GM21786 (cell line): ENCODE data around the gene PHACTR1.
"Not testable (repeated sequence)": the region's sequence is repeated elsewhere in the genome, so short reads cannot be mapped to it uniquely, and the experiment has no call there.

Experiments used
- ATAC-seq: cut with Tn5 transposase; IDR thresholded peaks from one replicate; pipeline ENCODE4 v1.9.1; 2021; ENCODE audit not compliant: unreplicated experiment

PHACTR1 gene

DNA sequence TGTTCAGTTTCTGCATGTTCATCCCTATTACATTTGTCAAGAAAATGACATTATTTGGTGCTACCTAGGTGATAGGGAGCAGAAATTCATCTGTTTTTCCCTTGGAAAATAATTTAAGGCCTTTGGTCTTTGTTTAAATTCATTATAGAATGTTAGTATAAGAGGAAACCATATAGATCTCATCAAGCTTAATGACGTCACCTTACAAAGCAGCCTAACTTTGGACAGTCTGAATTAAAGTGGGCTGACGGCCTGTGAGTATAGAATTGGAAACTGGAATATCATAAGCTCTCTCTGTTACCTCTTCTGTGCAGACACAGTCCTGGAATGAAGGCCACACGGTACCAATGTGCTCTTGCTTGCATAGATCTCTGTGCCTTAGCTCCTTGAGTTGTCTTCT, 503.7 kb downstream of the PHACTR1 start:
- ATAC-seq, result no peak

DNA sequence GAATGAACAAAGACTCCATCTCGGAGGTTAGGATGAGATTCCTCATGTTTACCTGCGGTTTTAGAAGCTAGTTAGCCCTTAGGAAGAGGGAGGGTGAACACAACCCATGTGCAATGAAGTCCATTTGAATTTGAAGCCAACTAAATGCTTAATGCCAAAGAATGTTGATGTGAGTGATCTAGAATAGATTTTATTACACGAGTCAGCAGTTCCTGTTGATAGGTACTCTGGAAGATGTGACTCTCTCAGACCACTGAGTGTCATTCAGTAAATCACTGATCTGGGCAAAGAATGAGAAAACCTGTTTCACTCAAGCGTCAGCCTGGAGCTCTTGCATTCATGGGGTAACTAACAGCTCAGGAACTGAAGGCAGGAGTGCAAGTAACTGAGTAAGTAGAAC, 505.5 kb downstream of the PHACTR1 start:
- no peak for ATAC-seq

DNA sequence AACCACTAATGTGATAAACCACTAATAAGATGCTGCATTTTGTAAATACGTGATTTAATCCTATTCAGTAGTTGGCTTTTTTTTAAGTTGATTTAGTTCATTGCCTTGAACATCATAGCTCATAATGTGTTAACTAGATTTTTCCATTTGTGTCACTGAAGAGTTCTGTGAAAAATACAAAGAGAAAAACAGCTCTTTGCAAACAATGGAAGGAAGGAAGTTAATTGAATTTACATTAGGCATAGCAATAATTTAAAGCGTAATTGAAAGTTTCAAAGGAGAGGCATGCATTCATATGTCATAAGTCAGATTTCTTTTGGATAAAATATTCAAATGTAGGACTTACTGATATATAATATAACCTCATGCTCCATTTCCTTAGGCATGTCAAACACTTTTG, 509.5 kb downstream of the PHACTR1 start:
- ATAC-seq, result no peak

DNA sequence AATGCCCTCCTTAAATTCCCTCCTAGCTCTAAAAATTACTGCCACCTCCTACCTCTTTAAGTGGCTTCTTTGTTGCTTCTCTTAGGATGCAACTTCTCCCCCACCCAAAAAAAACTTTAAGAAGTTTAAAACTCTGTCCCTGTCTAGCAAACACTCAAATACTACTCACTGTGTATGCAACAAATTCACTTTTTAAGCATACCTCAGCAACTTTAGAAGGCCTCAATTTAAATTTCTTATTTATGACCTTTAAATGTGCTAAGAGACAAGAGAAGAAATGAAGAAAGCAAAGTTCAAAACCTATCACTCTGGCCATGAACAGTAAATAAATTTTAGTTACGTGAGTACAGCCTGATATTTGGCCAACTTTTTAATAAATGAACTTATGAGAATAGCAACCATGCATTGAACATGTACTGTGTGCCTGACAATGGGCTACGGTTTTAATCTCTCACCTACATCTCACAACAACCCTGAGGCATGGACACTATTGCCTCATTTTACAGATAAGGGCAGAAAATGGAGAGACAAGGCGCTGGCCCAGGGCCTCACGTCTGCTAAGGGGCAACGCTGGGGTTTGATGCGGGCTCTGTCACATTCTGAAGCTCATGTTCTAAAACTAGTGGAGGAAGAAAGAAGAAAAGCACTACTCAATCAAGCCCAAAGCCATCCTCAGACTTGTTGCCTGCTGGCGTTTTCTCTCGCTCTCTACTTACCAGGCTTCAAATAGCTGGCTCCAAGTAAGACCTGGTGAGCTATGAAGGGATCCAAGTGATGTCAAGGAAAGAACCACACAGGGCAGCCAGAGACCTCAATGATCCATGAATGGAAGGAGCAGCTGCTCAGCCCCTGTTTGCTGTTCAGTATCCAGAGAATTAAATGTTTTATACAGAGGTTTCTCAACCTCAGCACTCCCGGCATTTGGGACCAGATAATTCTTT, 512.0 kb downstream of the PHACTR1 start:
- ATAC-seq, result no peak

DNA sequence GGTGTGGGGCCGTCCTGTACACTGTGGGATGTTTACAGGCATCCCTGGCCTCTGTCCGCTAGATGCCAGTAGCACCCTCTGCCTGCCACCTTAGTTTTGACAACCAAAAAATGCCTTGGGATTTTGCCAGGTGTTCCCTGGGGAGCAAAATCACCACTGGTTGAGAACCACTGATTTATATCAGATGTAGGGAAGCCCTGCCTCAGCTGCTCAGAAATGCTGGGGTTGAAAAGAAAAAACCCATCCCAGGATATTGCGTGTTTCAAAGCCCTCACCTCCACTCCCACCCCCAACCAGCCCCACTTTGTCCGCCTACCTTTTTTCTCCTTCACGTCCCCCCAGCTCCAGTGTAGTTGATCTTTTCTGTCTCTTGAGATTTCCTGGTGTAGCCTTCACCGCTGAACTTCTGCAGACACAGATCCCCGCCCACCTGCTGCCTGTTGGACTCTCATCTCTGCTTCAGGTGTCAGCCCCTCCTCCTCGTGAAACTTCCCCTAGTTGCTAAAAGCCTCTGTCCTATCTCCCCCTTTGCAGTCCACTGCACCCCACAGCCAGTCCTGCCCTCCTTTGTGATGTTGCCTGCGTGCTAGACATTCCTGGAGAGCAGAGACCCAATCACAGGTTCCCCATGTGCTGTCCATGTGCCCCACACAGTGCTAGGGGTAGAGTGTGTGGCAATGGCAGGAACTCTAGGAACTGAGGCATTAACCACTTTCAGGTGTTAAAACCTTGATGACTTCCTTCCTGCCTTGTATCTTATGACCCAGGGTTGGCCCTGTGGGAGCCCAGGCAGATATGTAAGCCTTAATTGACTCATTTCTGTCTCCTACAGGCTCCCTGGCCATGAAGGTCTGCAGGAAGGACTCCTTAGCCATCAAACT, 512.9 kb downstream of the PHACTR1 start:
- ATAC-seq, result peak; percentile 95

DNA sequence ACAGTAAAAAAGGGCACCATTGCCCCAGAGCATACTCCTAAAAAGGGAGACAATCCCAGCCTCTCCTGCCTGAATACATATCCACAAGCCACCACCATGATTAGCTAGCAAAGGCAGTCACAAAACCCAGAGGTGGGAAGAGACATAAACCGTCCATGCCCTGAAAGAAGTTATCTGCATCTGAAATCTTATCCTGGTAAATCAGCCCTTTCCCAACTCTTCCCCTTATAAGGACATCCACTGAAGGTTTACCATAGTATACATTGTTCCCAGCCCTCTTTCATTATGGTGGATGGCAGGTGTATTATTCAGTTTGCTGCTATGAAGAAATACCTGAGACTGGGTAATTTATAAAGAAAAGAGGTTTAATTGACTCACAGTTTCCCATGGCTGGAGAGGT, 516.5 kb downstream of the PHACTR1 start:
- ATAC-seq, result no peak

DNA sequence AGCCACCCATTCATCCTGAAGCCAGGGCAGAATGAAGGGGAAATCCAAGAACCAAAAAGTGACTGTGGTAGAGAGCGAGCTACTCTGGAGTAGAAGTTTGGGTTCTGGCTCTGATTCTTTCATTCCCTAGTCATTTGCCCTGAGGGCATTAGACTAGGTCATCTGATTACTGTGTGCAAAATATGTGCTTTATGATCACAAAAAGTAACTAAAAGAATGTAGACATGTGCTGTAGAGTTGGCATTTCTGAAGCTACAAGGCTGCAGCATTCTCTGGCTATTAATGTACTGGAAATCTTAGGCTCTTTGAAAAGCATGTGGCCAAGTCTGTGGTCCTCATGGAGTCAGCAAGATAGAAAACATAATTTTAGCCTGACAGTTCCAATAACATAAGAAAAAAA, 517.6 kb downstream of the PHACTR1 start:
- no peak for ATAC-seq

DNA sequence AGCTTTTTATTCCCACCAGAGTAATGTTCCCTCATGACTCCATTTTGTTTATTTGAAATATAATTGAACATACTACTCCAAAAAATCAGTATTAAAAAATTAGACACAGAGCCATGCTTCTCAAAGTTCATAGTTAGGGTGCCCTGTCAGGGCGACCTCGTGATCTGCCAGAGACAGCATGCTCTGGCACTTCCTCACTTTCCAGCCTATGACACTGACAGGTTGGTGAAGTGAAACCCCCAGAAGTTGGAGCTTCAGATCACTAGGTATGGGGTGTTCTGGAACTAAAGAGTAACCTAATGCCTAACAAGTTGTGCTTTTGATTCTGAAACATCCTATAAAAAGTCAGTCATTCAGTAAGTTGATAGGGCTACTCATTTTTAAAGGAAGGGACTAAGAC, 518.8 kb downstream of the PHACTR1 start:
- no peak for ATAC-seq

DNA sequence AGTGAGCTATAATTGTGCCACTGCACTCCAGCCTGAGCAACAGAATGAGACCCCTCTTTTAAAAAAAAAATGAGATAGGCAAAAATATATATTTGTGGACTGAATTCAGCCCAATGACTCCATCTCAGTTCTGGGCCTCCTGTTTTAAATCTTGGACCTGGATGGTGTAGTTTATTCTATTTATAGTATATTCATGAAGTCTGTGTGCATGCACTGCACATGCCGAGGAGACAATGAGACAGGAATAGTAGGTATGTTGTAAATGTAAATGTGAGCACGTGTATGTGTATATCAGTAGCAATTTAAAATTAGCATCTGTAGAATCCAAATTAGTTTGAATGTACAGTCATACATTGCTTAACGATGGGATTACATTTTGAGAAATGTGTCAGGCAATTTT, 520.8 kb downstream of the PHACTR1 start:
- ATAC-seq, result no peak

DNA sequence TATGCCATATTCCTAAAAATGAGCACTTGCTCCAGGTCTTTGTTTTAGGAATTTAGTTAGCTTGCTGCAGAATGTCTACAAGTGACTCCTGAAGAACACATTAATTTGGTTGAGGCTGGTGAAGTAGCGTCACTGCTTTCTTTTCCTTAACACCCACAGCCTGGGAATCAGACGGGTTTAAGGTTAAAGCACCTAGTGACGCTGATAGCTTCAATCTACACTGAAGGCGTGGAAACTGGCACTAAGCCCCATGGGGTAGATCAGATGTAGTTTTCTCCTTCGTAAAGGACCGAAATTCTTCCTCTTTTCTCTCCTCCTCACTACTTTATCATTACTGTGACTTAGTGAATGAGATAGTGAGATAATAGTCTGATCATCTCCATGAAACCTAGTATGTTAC, 521.5 kb downstream of the PHACTR1 start:
- no peak for ATAC-seq

DNA sequence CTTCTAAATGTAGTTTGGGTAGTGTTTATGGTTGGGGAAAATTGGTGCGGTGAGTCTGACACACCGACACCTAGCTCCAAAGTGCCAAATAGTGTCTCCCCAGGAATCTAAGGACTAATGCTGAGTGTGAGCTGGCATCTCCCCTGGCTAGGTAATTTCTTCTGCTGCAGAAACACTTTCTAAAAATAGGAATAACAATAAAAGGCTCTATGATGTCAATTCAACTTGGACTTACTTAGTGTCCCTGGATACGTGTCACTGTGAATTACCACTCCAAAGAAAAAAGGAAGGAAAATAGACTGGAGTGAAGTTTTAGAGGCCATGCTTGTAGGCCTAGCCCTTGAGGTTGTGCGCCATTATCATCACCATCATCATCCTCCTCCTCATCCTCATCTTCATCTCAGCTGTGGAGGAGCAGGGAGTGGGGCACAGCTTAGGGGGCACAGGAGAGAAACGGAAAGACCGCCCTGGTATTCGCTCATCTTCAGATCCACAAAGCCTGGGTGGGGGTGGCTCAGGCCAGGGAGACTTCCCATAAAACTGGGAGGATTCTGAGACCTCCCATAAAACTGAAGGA, 522.2 kb downstream of the PHACTR1 start:
- no peak for ATAC-seq

DNA sequence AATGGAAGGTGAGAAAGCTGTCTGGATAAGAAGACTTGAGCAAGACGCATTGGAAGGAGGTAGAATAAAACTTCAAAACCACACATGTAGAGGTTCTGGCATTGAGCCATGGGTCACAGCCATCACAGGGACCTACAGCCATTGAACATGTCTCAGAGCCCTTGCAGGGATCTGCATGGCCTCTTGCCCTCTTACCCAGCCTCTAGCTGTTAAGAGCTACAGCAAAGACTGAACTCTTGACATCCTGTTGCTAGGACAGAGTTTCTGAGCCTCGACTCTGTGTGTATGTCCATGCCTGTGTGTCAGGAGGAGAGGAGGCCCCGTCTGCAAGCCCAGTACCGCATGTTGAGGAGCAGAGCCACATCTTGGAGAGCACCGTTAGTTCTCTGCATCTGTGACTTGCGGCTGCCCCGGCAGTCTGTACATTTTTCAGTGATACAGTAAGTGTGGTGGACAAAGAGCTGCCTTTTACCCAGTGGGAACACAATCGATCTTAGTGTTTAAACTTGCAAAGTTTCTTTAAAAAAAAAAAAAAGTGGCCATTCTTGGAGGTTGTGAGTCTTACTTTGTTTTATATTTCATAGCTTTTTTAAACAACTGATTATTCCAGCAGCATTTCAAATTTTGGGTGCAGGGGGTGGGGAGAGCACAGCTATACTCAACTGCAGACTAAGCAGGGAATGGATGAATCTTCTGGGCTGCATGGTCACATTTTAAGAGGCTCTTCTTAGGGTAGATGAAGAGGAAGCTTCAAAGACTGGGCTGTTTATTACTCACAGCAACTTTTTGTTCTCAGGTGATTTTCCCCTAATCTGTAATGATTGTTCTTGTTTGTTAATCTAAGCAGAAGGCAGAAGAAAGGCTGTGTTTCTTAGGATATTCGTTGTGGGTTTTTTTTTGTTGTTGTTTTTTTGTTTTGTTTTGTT, 523.2 kb downstream of the PHACTR1 start:
- no peak for ATAC-seq

DNA sequence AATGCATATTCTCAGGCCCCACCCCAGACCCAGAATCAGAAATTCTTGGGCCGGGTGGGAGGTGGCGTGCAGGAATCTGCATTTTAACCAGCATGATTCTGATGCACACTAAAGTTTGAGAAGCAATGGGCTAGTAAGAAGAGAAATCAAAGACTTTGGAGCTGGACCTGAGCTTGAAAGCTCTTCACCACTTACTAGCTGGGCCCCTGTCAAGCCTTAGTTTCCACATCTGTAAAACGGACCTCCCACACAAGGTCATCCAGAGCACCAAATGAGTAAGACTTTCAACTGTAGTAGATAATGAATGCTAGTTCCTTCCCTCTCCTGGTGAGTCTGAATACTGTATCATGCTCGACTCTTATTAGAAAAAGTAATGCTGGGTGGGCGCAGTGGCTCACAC, 524.8 kb downstream of the PHACTR1 start:
- ATAC-seq, result no peak

DNA sequence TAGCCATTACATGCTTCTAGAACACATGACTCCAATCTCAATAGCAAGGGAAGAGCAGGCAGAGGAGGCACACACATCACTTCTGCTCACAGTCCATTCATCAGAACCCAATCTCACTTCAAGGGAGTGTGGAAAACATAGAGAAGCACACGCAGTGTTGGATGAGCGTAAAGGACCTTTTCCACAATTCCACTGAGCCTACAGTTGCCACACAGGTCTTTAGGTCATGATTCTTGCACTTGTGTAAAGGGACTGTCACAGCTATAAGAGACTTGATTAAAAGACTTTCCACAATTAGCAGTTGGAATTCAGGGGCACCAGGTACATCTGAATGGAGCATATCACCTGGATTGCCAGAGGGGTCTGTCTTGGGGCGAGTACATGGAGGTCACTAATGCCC, 525.6 kb downstream of the PHACTR1 start:
- no peak for ATAC-seq

DNA sequence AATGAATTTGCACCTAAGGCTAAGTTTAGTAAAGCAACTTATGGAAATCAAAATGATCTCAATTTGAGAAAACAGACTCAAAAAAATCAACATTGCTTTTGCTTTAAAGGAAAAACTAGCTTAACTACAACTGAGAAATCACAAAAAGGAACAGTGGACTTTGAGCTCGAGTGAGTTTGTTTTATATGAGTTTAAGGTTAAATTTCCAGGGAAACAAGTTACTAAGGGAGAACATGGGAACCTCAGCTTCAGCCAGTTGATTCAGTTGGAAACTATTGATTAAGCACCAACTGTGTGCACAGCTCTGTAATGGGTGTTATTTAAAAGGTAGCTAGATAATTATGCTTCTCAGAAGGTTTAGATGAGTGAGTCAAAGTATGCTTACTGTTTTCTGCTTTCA, 526.0 kb downstream of the PHACTR1 start:
- ATAC-seq, result no peak

DNA sequence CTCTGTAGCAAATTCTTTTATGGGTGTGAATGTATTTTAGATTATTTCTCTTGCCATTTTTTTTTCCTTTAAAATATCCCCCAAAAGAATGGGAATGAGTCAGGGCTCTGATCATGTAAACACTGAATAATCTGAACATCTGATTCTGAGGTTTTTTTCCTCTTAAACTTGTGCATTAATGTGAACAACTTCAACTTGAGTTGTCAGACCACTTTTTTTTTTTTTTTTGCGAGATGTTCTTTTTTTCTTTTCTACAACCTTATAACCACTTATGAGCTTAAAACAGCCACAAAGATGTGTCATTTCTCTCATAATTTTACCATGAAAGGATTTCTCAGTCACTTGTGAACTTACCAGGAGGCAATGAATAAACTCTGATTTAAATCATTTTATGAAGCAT, 526.5 kb downstream of the PHACTR1 start:
- no peak for ATAC-seq

DNA sequence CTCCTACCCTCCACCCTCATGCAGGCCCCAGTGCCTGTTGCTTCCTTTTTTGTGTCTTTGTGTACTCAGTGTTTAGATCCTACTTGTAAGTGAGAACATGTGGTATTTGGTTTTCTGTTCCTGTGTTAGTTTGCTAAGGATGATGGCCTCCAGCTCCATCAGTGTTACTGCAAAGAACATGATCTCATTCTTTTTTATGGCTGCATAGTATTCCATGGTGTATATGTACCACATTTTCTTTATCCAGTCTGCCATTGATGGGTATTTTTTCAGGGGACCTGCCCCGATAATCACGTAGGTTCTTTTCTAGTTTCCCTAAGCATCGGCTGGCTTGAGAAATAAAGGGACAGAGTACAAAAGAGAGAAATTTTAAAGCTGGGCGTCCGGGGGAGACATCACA, 527.2 kb downstream of the PHACTR1 start:
- ATAC-seq, result not testable (repeated sequence)

DNA sequence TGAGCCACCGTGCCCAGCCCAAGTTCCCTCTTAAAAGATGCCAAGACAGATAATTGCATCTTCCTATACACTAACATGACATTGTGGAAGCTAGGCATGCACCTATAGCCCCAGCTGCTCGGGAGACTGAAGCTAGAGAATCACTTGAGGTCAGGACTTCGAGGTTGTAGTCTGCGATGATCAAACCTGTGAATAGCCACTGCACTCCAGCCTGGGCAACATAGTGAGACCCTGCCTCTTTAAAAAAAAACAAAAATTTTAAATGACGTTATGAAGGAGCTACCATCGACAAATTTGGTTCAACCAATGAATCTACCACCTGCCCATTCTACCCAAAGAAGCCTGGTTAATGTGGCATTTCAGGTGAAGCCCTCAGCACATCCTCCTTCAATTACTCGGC, 531.1 kb downstream of the PHACTR1 start:
- ATAC-seq, result no peak

DNA sequence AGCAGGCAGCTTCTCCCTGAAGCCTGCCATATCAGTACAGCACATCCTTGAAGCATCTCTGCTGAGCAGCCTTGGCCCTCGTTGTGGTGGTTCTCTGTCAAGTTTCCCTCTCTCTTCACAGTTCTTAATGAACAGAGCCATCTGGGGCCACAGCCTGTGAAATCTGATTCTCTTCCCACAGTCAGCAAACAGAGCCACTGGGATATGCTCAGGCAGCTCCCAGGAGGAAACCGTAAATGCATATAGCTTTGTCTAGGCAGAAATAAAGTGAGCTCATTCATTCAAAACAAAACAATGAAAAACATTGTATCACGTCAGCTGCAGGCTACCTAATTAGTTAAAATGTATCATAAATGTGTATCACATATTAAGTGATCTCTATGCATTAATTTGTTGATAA, 531.5 kb downstream of the PHACTR1 start:
- no peak for ATAC-seq

DNA sequence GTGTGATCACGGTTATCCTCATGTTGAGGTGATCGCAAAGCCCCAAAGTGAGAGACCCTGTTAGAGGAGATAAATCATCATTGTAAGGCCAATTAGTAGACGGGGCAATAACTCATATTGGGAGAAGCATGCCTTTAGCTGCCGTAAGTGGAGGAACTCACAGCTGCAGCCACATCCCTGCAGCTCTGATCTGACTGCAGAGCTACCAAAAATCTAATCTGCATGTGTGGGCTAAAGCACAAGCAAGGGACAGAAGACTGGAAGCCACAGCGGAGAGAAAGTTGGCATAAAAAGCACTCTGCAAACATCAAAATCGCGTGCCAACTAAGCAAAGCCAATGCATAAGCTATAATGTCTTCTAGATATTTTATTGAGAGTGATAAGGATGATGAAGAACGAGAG, 532.0 kb downstream of the PHACTR1 start:
- ATAC-seq, result no peak

DNA sequence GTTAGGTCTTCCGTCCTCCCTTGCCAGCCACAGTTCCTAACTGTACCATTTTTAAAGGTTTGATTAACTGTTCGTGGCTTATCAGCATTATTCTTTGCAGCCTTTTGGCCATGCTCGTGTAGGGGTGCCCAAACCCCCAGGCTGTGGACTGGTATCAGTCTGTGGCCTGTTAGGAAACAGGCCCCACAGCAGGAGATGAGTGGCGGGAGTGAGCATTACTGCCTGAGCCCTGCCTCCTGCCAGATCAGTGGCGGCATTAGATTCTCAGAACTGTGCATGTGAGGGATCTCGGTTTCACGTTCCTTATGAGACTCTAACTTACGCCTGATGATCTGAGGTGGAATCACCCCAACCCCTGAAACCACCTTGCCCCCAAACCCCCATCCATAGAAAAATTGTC, 532.4 kb downstream of the PHACTR1 start:
- no peak for ATAC-seq
